BE2C (cell line): ENCODE data around the gene MVB12B.

ENCODE experiments used
- DNase-seq: peaks from one replicate; pipeline ENCODE4 v3.0.0-alpha.2; 2020
- H3K27me3 ChIP-seq: fragments of 250-450 bp; sonication (Bioruptor Pico); 2 replicates; pipeline ENCODE4 v1.5.1; 2020; ENCODE audit warnings: mild to moderate bottlenecking
- H3K36me3 ChIP-seq: fragments of 250-450 bp; sonication (Bioruptor Pico); 2 replicates; pipeline ENCODE4 v1.5.1; 2020; ENCODE audit warnings: mild to moderate bottlenecking
- H3K4me1 ChIP-seq: fragments of 250-450 bp; sonication (Bioruptor Pico); 2 replicates; pipeline ENCODE4 v1.5.1; 2020
- H3K4me3 ChIP-seq: 2 replicates; pipeline ENCODE4 v1.5.1; 2011; ENCODE audit warnings: low read depth, low read length
- H3K9me3 ChIP-seq: fragments of 250-450 bp; sonication (Bioruptor Pico); 2 replicates; pipeline ENCODE4 v1.5.1; 2020
- TF ChIP-seq, protein P1 (sequence below): IDR thresholded peaks from 2 replicates; pipeline ENCODE4 v1.5.1; 2012; ENCODE audit warnings: mild to moderate bottlenecking, low read depth, low read length

The MVB12B gene

DNA sequence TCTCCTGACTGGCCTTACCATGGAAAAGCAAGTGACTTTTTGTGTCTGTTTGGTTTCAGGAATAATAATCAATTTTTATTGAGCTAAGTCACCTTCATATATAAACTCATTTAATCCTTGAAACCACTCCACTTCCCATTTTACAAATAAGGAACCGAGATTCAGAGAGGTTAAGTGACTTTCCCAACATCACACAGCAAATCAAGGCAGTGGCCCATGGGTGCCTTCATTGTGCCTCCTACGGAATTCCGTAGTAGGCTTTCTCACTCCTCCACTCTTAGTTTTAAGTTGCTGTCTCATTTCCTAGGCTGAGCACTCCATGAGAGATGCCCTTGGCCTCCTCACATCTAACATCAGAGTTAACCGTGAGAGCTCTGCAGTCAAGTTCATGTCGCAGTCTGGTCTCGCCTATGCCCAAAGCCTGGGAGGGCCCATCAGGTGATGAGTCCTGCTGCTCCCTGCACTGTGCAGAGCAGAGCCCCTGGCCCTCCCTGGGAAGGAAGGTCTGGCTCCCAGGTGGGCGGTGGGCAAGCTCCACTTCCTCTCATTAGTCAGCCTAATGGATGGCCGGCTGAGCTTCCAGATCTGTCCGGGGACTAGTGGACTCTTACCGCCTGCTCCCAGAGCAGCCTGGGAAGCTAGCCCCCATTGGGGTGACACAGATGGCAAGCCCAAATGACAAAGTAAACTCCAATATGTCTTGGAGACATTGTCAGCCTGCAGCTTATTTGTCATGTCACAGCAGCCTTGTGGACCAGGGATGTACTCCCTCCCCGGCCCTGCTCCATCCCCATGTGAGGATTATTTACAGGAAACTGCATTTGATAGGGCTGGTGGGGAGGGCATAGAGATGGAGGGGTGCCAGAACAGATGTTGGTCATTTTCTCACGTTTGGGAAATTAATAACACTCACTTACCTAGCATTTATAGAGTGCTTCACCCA lies 123.4 kb downstream of the MVB12B start:
- TF ChIP-seq, protein P1, sequence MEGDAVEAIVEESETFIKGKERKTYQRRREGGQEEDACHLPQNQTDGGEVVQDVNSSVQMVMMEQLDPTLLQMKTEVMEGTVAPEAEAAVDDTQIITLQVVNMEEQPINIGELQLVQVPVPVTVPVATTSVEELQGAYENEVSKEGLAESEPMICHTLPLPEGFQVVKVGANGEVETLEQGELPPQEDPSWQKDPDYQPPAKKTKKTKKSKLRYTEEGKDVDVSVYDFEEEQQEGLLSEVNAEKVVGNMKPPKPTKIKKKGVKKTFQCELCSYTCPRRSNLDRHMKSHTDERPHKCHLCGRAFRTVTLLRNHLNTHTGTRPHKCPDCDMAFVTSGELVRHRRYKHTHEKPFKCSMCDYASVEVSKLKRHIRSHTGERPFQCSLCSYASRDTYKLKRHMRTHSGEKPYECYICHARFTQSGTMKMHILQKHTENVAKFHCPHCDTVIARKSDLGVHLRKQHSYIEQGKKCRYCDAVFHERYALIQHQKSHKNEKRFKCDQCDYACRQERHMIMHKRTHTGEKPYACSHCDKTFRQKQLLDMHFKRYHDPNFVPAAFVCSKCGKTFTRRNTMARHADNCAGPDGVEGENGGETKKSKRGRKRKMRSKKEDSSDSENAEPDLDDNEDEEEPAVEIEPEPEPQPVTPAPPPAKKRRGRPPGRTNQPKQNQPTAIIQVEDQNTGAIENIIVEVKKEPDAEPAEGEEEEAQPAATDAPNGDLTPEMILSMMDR: no peak
- no peak for DNase-seq
- Histone ChIP-seq H3K4me3 (no peak overlapping the region), H3K4me1 (no peaks in the 10 kb centered on the region), H3K9me3 (no peaks in the 10 kb centered on the region), H3K36me3 (no peaks in the 10 kb centered on the region), H3K27me3 (no peaks in the 10 kb centered on the region)

GRCh38 chr9:126450668-126451205 lies 124.1 kb downstream of the MVB12B start:
- no peak overlapping the region for H3K4me3 ChIP-seq
- no peak for DNase-seq
- H3K27me3 ChIP-seq: no peaks in the 10 kb centered on the region
- no peaks in the 10 kb centered on the region for H3K9me3 ChIP-seq
- no peaks in the 10 kb centered on the region for H3K4me1 ChIP-seq
- TF ChIP-seq, protein P1: no peak
- H3K36me3 ChIP-seq: no peaks in the 10 kb centered on the region

DNA sequence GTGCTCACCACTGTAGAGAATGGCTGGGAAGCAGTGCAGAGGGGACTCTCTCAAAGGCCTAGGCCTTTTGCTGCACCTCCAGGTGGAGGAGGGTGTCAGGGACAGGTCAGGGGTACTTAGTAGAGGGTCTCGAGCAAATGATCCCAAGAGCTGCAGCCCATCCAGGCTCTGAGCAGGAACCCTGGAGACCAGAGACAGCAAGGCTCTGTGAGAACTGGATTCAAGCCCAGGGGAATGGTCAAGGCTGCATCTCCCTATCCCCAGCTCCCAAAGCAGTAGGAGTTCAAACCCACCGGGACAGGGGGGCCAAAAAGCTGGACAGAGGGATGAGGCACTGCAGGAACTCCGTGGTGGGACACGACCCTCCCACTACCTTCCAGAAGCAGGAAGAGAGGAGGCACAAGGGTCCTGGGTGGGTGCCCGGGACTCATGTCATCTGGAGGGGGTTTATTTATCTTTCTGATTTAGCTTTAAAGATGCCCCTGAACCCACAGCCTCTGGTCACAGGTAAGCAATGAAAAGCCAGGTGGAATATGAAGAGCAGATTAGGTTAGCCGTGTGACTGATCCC lies 124.8 kb downstream of the MVB12B start:
- H3K9me3 ChIP-seq: no peaks in the 10 kb centered on the region
- no peaks in the 10 kb centered on the region for H3K36me3 ChIP-seq
- H3K4me1 ChIP-seq: no peaks in the 10 kb centered on the region
- TF ChIP-seq, protein P1: no peak
- no peaks in the 10 kb centered on the region for H3K27me3 ChIP-seq
- no peak overlapping the region for H3K4me3 ChIP-seq
- DNase-seq: no peak

DNA sequence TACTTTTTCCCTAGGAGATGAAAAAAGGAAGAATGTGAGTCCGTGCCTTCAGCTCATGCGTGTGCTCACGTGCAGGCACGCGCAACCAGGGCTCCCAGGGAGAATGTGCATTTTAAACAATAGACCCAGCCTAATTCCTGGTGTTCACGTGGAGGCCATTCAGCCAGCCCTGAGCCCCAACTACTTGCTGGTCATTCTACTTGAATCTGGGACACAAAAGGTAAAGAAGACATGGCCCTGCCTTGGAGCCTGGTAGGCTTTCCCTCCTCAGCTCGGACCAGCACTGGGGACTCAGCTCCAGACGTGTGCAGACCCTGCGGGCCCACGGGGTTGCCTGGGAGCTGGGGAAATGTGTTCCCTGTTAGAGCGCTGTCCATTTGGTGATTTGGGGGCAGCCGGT lies 125.5 kb downstream of the MVB12B start:
- Histone ChIP-seq H3K4me3 (no peak overlapping the region), H3K4me1 (no peaks in the 10 kb centered on the region), H3K27me3 (no peaks in the 10 kb centered on the region), H3K9me3 (no peaks in the 10 kb centered on the region), H3K36me3 (no peaks in the 10 kb centered on the region)
- DNase-seq: no peak
- TF ChIP-seq, protein P1: no peak

DNA sequence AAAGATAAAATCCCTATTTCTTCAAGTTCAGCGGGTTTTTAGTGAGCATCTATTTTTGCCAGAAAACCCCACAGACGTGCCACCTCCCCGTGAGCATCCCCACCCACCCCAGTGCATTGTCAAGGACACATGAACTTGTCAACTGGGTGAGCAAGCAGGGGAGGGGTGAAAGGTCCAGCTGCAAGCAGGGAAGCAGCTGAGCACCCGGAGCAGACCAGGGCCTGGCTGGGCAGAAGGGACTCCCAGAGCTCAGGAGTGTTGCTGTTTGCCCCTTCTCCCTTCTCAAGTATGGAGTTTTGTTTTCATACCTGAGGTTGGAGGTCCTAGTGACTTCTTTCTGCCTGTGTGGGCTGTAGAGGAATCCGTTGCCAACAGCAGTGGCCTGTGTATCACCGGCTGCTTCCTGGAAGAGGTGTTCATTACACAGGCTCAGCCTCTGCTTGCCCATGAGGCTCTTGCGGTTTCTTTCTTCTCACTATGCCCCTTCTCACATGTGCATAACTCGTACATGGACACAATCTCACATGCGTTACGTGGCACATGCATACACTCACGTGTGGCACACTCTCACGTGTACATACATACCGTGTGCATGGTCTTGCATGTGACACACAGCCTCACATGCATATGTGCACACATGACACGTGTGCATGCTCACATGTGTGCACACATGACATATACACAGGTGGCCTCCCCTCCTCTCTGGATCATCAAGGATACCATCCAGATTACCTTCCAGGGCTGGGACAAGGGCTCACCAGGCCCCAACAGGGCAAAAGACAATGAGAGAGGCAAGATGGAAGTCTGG lies 126.7 kb downstream of the MVB12B start:
- H3K27me3 ChIP-seq: no peaks in the 10 kb centered on the region
- H3K4me1 ChIP-seq: no peaks in the 10 kb centered on the region
- no peaks in the 10 kb centered on the region for H3K36me3 ChIP-seq
- no peaks in the 10 kb centered on the region for H3K9me3 ChIP-seq
- TF ChIP-seq, protein P1: no peak
- H3K4me3 ChIP-seq: no peak overlapping the region
- no peak for DNase-seq
